GM12892 (cell line): Measurements from ENCODE around the gene LKAAEAR1. TPM values are rescaled to one million over a fixed set of nuclear protein-coding genes. Genes with fewer than 3 reads are reported as not detected.
"Not testable (repeated sequence)": the region's sequence is repeated elsewhere in the genome, so short reads cannot be mapped to it uniquely, and the experiment has no call there.

ENCODE experiments used
- DNase-seq: peaks from one replicate; pipeline ENCODE4 v3.0.0; 2011; ENCODE audit not compliant: insufficient read length
- FAIRE-seq: peaks from 2 replicates; lab custom pipeline; 2011; peaks lifted over from hg19 to GRCh38; lab: Jason Lieb, UNC
- POLR2A ChIP-seq: IDR thresholded peaks from 2 replicates; pipeline ENCODE4 v1.6.1; 2011; ENCODE audit warnings: low read depth, low read length, control low read depth
- POLR2AphosphoS5 ChIP-seq: IDR thresholded peaks from 2 replicates; pipeline ENCODE4 v1.6.1; 2011; ENCODE audit warnings: low read depth, low read length, control low read depth
- TAF1 ChIP-seq: IDR thresholded peaks from 2 replicates; pipeline ENCODE4 v1.6.1; 2011; ENCODE audit warnings: low read depth, mild to moderate bottlenecking, control low read depth, low read length, borderline replicate concordance
- polyA plus RNA-seq: library from polyadenylated mRNA; unstranded; fragments of >200 nt; gene quantifications from one replicate; pipeline ENCODE4 v1.2.1, GENCODE V29; 2012; ENCODE audit warnings: missing spikeins, inconsistent platforms; ENCODE audit not compliant: missing spikeins

Gene LKAAEAR1, protein sequence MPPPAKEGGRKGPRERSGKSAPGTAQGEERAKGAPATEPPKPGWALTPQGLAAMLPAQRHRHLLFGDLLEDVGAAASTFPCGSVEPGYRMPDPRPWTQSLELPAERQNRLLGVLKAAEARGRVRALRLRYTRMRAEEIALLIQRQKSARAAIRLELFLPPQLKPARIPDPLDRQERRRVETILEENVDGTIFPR
- not detected for polyA plus RNA-seq

DNA sequence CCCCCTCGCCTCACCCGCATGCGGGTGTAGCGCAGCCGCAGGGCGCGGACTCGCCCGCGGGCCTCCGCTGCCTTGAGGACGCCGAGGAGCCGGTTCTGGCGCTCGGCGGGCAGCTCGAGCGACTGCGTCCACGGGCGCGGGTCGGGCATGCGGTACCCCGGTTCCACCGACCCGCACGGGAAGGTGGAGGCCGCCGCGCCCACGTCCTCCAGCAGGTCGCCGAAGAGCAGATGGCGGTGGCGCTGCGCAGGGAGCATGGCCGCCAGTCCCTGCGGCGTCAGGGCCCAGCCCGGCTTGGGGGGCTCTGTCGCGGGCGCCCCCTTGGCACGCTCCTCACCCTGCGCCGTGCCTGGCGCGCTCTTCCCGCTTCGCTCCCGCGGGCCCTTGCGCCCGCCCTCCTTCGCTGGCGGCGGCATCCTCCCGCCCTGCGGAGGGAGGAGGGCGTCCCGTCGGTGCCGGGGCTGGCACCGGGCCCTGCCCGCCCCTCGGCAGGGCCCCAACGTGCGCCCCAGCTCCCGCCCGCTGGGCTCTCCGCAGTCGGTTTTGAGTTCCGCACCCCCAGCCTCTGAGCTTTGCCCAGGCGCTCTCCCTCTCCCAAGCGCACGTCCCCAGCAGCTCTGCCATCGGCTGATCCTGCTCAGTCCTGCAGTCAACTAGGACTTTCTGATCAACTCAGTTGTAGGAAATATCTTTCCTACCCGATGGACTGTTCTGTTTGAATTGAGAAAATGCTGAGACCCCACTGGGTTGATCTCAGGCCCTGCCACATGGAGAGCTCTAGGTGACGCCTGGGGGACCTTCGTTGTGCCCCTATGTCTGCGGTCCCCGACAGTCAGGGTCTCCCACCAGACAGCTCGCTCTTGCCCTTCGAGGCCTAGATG lies at the start of gene LKAAEAR1:
Gene LKAAEAR1 (minus strand): TSS at position 595 of the 881 bp plus-strand sequence. CDS start 179 bp downstream, at position 416.
- DNase-seq (no peak), FAIRE-seq (no peak)
- no peak for TF ChIP-seq TAF1
- TF ChIP-seq POLR2AphosphoS5, result no peak
- TF ChIP-seq POLR2A, result no peak

DNA sequence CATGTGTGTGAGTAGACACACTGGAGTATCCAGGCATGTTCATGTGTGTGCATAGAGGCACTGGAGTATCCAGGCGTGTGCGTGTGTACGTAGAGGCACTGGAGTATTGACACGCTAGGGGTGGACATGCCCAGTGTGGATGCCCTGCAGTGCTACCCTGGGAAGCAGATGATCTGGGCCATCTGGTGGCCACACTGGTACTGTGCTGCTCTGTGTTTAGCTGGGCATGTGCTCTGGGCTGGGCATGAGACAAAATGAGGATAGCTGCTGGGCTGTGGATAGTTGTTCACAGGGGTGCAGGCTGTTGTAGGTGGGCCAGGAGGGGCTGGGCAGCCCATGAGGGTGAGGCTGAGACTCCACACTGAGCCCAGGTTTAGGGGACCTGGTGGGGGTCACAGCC lies 47.2 kb upstream of the LKAAEAR1 start:
- FAIRE-seq (no peak), DNase-seq (peak; percentile 8)
- TF ChIP-seq POLR2A (no peak), TAF1 (no peak), POLR2AphosphoS5 (no peak)

DNA sequence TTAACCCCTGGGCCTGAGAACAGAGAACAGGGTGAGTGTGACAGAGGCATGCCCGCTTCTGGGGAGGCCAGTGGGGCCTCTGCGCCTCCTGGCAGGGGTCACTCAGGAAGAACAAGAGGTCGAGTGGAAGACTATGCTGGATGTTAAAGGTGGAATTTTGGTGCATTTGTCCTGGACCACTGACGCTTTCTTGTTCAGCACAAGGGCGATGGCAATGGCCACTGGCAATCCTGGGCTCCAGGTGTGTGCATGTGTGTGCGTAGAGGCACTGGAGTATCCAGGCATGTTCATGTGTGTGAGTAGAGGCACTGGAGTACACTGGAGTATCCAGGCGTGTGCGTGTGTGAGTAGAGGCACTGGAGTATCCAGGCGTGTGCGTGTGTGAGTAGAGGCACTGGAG lies 46.7 kb upstream of the LKAAEAR1 start:
- no peak for FAIRE-seq
- TF ChIP-seq POLR2AphosphoS5 (no peak), TAF1 (no peak), POLR2A (no peak)
- DNase-seq, result no peak

DNA sequence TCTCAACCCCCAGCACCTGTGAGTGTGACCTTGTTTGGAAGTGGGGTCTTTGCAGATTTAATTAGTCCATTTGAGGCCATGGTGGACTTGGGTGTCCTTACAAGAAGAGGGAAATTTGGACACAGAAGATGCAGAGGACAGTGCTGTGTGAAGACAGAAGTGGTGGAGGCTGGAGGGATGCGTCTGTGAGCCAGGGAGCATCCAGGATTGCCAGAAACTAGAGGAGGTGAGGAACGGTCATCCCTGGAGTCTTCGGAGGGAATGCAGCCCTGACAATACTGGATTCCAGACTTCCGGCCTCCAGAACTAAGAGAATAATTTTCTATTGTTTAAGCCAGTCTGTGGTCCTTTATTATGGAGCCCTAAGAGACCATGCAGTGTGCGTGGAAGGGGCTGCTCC lies 46.1 kb upstream of the LKAAEAR1 start:
- DNase-seq (no peak), FAIRE-seq (no peak)
- TF ChIP-seq POLR2AphosphoS5, result no peak
- no peak for TF ChIP-seq TAF1
- TF ChIP-seq POLR2A, result no peak

DNA sequence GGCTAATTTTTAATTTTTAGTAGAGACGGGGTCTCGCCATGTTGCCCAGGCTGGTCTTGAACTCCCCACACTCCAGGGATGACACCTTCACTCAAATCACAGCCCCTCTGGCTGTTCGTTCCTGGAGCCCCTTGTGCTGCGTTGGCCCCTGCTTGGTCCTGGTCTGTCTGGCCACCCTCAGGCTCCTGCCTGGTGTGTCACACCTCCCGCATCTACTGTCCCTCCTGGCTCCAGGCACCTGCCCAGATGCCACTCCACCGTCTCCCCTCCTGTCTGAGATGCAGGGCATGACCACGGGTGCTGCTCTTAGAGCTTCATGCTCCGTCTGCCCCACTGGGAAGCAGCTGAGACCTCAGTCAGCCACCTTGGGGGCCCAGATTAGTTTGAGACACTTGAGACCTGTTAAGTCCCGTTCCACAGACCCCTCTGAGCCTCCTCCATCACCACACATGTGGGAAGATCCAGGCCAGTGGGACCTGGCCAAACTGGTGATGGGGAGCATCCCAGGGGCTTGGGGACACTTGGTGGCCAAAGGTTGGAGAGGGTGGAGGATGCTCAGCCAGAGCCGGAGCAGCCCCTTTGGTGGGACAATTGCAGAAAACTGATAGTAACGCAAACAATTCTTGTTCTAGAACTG lies 45.1 kb upstream of the LKAAEAR1 start:
- DNase-seq (no peak), FAIRE-seq (no peak)
- TF ChIP-seq POLR2A (no peak), TAF1 (no peak), POLR2AphosphoS5 (no peak)

DNA sequence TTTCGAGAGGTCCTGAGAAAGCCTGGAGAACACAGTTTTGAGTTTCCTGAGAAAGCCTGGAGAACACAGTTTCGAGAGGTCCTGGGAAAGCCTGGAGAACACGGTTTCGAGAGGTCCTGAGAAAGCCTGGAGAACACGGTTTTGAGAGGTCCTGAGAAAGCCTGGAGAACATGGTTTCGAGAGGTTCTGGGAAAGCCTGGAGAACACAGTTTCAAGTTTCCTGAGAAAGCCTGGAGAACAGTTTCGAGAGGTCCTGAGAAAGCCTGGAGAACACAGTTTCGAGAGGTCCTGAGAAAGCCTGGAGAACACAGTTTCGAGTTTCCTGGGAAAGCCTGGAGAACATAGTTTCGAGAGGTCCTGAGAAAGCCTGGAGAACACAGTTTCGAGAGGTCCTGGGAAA lies 39.3 kb upstream of the LKAAEAR1 start:
- DNase-seq, FAIRE-seq: not testable (repeated sequence)

DNA sequence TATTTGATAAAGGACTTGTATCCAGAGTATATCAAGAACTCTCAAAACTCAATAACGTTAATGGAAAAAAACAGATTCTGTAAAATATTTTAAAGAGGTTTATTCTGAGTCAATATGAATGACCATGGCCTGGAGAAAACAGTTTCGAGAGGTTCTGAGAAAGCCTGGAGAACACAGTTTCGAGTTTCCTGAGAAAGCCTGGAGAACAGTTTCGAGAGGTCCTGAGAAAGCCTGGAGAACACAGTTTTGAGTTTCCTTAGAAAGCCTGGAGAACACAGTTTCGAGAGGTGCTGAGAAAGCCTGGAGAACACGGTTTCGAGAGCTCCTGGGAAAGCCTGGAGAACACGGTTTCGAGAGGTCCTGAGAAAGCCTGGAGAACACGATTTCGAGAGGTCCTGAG lies 38.7 kb upstream of the LKAAEAR1 start:
- FAIRE-seq, DNase-seq: not testable (repeated sequence)

DNA sequence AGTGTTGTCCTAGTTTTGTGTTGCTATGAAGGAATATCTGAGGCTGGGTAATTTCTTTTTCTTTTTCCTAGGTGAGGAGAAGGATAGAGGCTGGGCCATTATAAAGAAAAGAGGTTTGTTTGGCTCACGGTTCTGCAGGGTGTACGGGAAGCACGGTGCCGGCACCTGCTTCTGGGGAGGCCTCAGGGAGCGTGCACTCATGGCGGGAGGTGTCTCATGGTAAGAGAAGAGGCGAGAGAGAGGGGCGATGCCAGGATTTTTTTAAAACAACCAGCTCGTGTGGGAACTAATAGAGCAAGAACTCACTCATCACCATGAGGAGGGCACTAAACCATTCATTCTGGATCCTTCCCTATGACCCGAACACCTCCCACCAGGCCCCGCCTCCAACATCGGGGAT lies 37.4 kb upstream of the LKAAEAR1 start:
- FAIRE-seq (no peak), DNase-seq (no peak)
- no peak for TF ChIP-seq POLR2AphosphoS5
- TF ChIP-seq POLR2A, result no peak
- TF ChIP-seq TAF1, result no peak

DNA sequence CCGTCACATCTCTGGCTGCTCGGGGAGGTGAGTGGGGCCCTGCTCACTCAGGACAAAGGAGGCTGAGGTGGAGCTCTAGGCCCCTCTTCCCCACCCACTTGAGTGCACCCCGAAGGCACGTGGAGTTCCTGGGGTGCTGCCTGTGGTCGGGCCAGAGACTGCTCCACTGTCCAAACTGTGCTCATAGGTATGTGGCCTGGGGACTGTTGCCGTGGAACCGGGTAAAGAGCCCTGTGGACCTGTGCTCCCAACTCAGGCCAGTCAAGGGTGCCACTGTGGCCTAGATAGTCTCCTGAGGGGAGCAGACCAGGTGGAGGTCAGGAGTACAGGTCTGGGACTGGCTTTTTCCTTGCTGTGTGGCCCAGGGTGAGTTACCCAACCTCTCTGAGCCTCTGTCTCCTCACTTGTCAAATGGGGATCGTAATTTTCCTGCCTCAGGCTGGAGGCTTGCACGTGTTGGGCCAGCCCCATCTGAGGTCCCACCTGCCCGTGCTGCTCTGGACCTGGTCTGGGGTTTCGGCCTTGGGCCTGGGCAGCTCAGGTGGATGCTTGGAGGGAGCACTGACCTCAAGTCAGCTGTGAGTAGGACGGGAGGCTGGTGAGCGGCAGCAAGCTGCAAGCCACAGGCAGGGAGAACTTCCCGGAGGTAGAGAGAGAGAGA lies 35.6 kb upstream of the LKAAEAR1 start:
- FAIRE-seq (no peak), DNase-seq (peak; percentile 18)
- TF ChIP-seq POLR2A (no peak), TAF1 (no peak), POLR2AphosphoS5 (no peak)

DNA sequence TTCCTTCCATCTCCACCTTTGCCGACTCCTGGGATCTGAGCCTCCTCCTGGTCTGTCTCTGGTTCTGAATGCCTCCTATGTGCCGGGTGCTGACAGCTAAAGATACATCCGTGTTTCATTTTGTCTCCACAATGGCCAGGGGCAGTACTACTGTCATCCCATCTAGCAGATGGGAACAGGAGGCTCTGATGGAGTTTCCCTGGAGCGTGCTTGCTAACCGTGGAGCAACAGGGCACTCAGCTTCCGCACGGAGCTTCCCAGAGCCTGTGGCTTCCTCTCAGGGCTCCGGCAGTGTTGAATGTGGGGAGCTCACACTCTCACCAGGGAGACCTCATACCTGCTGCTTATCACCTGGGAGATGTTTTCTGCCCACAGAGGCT lies 35.1 kb upstream of the LKAAEAR1 start:
- TF ChIP-seq POLR2A (no peak), TAF1 (no peak), POLR2AphosphoS5 (no peak)
- FAIRE-seq (no peak), DNase-seq (no peak)

DNA sequence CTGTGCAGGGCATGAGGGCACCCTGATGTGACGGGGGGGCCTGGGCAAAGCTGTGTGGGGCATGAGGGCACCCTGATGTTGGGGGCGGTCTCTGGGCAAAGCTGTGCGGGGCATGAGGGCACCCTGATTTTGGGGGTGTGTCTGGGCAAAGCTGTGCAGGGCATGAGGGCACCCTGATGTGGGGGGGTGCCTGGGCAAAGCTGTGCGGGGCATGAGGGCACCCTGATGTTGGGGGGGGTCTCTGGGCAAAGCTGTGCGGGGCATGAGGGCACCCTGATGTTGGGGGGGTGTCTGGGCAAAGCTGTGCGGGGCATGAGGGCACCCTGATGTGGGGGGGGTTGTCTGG lies 33.2 kb upstream of the LKAAEAR1 start:
- DNase-seq, result not testable (repeated sequence)

More for the DNA sequence above, 33.2 kb upstream of the LKAAEAR1 start:
- FAIRE-seq, result not testable (repeated sequence)
